ENCODE measurements around the gene ME3.

- TF ChIP-seq YY1 (IDR thresholded peaks at IDR 0.05; ENCODE audit: insufficient read depth, insufficient read length) = no peak
- no peak for TF ChIP-seq ZNF274 (IDR thresholded peaks at IDR 0.05; ENCODE audit: low read depth, low read length)
These were observed 229.0 kb downstream of the ME3 start for GRCh38 chr11:86443415-86443814.
